Spleen (tissue), 7 donors: ENCODE data around the gene PCNX2.

Source experiments
- POLR2AphosphoS5 ChIP-seq, 3 donors: sonication (generic); formaldehyde crosslinking; IDR thresholded peaks; one replicate each; pipeline ENCODE4 v1.5.1; 2017; ENCODE audit warnings: antibody characterized with exemption in 3 of 3
- TF ChIP-seq, protein P1 (sequence below), 11 experiments: fragments of 200-600 bp in 7 of 11; fragments of 450-650 bp in 4 of 11; sonication (generic) in 4 of 11; IDR thresholded peaks in 8 of 11; conservative IDR thresholded peaks in 3 of 11; 1 replicate in 7 of 11; 2 replicates in 4 of 11; pipeline versions ENCODE4 v1.4.0 to v1.8.0; 2016 to 2021; ENCODE audit warnings: antibody characterized with exemption in 11 of 11, inconsistent platforms in 4 of 11, mild to moderate bottlenecking in 1 of 11
- donor health status: DM: no; HTN: no; CAD: no; lungs with moderate emphysema.
- donor health status: DM: no; HTN: no; CAD: no.
- donor health status: DM: no; HTN: no; CAD: no.

GRCh38 chr1:233094269-233094668 is 201.3 kb downstream of the PCNX2 start:
- TF ChIP-seq, protein P1, sequence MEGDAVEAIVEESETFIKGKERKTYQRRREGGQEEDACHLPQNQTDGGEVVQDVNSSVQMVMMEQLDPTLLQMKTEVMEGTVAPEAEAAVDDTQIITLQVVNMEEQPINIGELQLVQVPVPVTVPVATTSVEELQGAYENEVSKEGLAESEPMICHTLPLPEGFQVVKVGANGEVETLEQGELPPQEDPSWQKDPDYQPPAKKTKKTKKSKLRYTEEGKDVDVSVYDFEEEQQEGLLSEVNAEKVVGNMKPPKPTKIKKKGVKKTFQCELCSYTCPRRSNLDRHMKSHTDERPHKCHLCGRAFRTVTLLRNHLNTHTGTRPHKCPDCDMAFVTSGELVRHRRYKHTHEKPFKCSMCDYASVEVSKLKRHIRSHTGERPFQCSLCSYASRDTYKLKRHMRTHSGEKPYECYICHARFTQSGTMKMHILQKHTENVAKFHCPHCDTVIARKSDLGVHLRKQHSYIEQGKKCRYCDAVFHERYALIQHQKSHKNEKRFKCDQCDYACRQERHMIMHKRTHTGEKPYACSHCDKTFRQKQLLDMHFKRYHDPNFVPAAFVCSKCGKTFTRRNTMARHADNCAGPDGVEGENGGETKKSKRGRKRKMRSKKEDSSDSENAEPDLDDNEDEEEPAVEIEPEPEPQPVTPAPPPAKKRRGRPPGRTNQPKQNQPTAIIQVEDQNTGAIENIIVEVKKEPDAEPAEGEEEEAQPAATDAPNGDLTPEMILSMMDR (IDR thresholded peaks at IDR 0.05 in 8 of 11, conservative IDR thresholded peaks at IDR 0.05 in 3 of 11), result no peak
- TF ChIP-seq POLR2AphosphoS5 (IDR thresholded peaks at IDR 0.05), result no peak
